Endothelial cell of umbilical vein (primary cell): ENCODE data around the gene ELL2. TPM values are rescaled to one million over a fixed set of nuclear protein-coding genes. Genes with fewer than 3 reads are reported as not detected.

Source experiments
- BruUV-seq: library from RNA; stranded (reverse); fragments of 400-500 nt; replicated peaks from 2 replicates; lab custom pipeline; 2021; lab: Mats Ljungman, UMichigan
- CTCF ChIA-PET: fragments of 300-600, 350-600 bp; sonication (Branson Sonifier 250); formaldehyde crosslinking; loops from one replicate; lab custom pipeline; 2021; ENCODE audit warnings: antibody characterized with exemption, inconsistent platforms; lab: Charles Lee
- POLR2A ChIA-PET: fragments of 300-600, 350-600 bp; sonication (Branson Sonifier 250); formaldehyde crosslinking; loops from one replicate; lab custom pipeline; 2021; ENCODE audit warnings: antibody characterized with exemption, inconsistent platforms; lab: Charles Lee
- DNase-seq: peaks from one replicate; pipeline ENCODE4 v3.0.0-alpha.2; 2011; ENCODE audit warnings: low read depth, low spot score
- FAIRE-seq: peaks from 2 replicates; lab custom pipeline; 2011; peaks lifted over from hg19 to GRCh38; lab: Jason Lieb, UNC
- H2AFZ ChIP-seq: 2 replicates; pipeline ENCODE4 v1.6.0; 2012; ENCODE audit warnings: low read depth, low read length, control low read depth, inconsistent platforms
- H3K27ac ChIP-seq: 2 replicates; pipeline ENCODE4 v1.5.1; 2011; ENCODE audit warnings: low read depth, mild to moderate bottlenecking, control low read depth, low read length, moderate library complexity; ENCODE audit not compliant: insufficient read depth
- H3K27me3 ChIP-seq, 2 experiments: 2 replicates each; pipeline versions ENCODE4 v1.6.0 to v1.6.1; 2011; ENCODE audit warnings: low read length in 2 of 2, mixed read lengths in 1 of 2; ENCODE audit not compliant: control insufficient read depth in 2 of 2, insufficient read depth in 2 of 2
- H3K36me3 ChIP-seq, 2 experiments: 2 replicates in 1 of 2; 3 replicates in 1 of 2; pipeline ENCODE4 v1.5.1; 2011; ENCODE audit warnings: low read length in 2 of 2, mild to moderate bottlenecking in 1 of 2, moderate library complexity in 1 of 2; ENCODE audit not compliant: control insufficient read depth in 2 of 2, insufficient read depth in 2 of 2; ENCODE audit errors: extremely low read depth in 1 of 2
- H3K4me1 ChIP-seq: 3 replicates; pipeline ENCODE4 v1.5.1; 2011; ENCODE audit warnings: mild to moderate bottlenecking, low read length; ENCODE audit not compliant: control insufficient read depth, insufficient read depth; ENCODE audit errors: extremely low read depth
- H3K4me2 ChIP-seq: 2 replicates; pipeline ENCODE4 v1.6.1; 2011; ENCODE audit warnings: low read length, control low read depth, mixed read lengths; ENCODE audit not compliant: insufficient read depth
- H3K4me3 ChIP-seq, 3 experiments: fragments of 200-600 bp in 1 of 3; sonication (generic), shearing (Covaris generic) in 1 of 3; replicated peaks in 1 of 3; 2 replicates each; pipeline ENCODE4 v1.5.1; 2011 to 2016; ENCODE audit warnings: control low read depth in 3 of 3, low read length in 3 of 3, mild to moderate bottlenecking in 2 of 3, inconsistent platforms in 1 of 3, low read depth in 1 of 3, moderate library complexity in 1 of 3; ENCODE audit not compliant: insufficient read depth in 1 of 3
- H3K79me2 ChIP-seq: 2 replicates; pipeline ENCODE4 v1.6.0; 2012; ENCODE audit warnings: low read length, inconsistent platforms; ENCODE audit not compliant: control insufficient read depth, insufficient read depth
- H3K9ac ChIP-seq: replicated peaks from 2 replicates; pipeline ENCODE3; 2011; ENCODE audit warnings: low read length, control low read depth; ENCODE audit not compliant: insufficient read depth; ENCODE audit errors: extremely low read depth
- H3K9me1 ChIP-seq: replicated peaks from 3 replicates; pipeline ENCODE4 v1.6.0; 2011; ENCODE audit warnings: mild to moderate bottlenecking, low read length; ENCODE audit not compliant: control insufficient read depth, insufficient read depth; ENCODE audit errors: extremely low read depth
- H3K9me3 ChIP-seq: replicated peaks from 2 replicates; pipeline ENCODE4 v1.5.1; 2012; ENCODE audit warnings: low read length, inconsistent platforms; ENCODE audit not compliant: control insufficient read depth, insufficient read depth
- H4K20me1 ChIP-seq: replicated peaks from 2 replicates; pipeline ENCODE3; 2011; ENCODE audit warnings: mild to moderate bottlenecking, low read length; ENCODE audit not compliant: control insufficient read depth, insufficient read depth; ENCODE audit errors: extremely low read depth
- EZH2 ChIP-seq: IDR thresholded peaks from 2 replicates; pipeline ENCODE4 v1.6.1; 2012; ENCODE audit warnings: borderline replicate concordance, low read depth, mild to moderate bottlenecking, moderate library complexity, low read length, inconsistent platforms; ENCODE audit not compliant: severe bottlenecking
- FOS ChIP-seq: IDR thresholded peaks from 2 replicates; pipeline ENCODE4 v1.6.1; 2011; ENCODE audit warnings: mild to moderate bottlenecking, low read length, moderate library complexity, borderline replicate concordance; ENCODE audit not compliant: insufficient read depth
- GATA2 ChIP-seq: IDR thresholded peaks from 2 replicates; pipeline ENCODE4 v1.7.0; 2011; ENCODE audit warnings: low read depth, mild to moderate bottlenecking, moderate library complexity, mixed read lengths, low read length; ENCODE audit not compliant: insufficient read length, insufficient read depth
- JUN ChIP-seq: IDR thresholded peaks from 2 replicates; pipeline ENCODE4 v1.6.1; 2011; ENCODE audit warnings: borderline replicate concordance, low read depth; ENCODE audit not compliant: insufficient read length, insufficient read depth
- MAX ChIP-seq: IDR thresholded peaks from 2 replicates; pipeline ENCODE4 v1.6.1; 2011; ENCODE audit not compliant: insufficient read depth, insufficient read length
- MYC ChIP-seq: IDR thresholded peaks from one replicate; pipeline ENCODE4 v1.6.1; 2011; ENCODE audit warnings: mild to moderate bottlenecking, low read depth, low read length
- POLR2A ChIP-seq: IDR thresholded peaks from 2 replicates; pipeline ENCODE4 v1.6.1; 2012; ENCODE audit warnings: low read depth, mild to moderate bottlenecking, control low read depth, low read length
- POLR2AphosphoS5 ChIP-seq: IDR thresholded peaks from 2 replicates; pipeline ENCODE4 v1.6.1; 2012; ENCODE audit warnings: low read depth, mild to moderate bottlenecking, control low read depth, low read length, moderate library complexity; ENCODE audit not compliant: insufficient read depth
- dilution Hi-C: fragments of 300-500 bp; cut with MboI; formaldehyde crosslinking; loops from one replicate; pipeline ENCODE4 v1.15.0; 2019; ENCODE audit warnings: low sequenced_read_pairs; ENCODE audit not compliant: extremely low pct_ligation_motif_present
- intact Hi-C: fragments of 100-400 bp; cut with micrococcal nuclease; formaldehyde crosslinking; loops from one replicate; pipeline ENCODE4 v1.10.0; 2022
- polyA plus RNA-seq, 4 experiments: library from polyadenylated mRNA; depleted of rRNA in 3 of 4; stranded (reverse) in 3 of 4; unstranded in 1 of 4; fragments of >200 nt; gene quantifications; 2 replicates each; pipeline versions ENCODE4 v1.2.1 to v1.2.3, GENCODE V29; 2011 to 2012; ENCODE audit warnings: missing spikeins in 1 of 4
- total RNA-seq: library from RNA; stranded (reverse); gene quantifications from 2 replicates; pipeline ENCODE4 v1.2.3, GENCODE V29; 2021
- TF ChIP-seq, protein P1 (sequence below), 2 donors: IDR thresholded peaks; 1 replicate in 1 of 2; 2 replicates in 1 of 2; pipeline ENCODE4 v1.5.1; 2011; ENCODE audit warnings: low read length in 2 of 2, mild to moderate bottlenecking in 2 of 2, moderate library complexity in 2 of 2, control low read depth in 1 of 2, inconsistent platforms in 1 of 2, low read depth in 1 of 2; ENCODE audit not compliant: insufficient read depth in 1 of 2; ENCODE audit errors: extremely low read depth in 1 of 2

ELL2 gene
- total and polyA plus RNA-seq, 2 donors (not counting 3 experiments of a cell fraction or from before 2014, with no cell fraction given) = 6.8 to 26.0 TPM

- no peak overlapping the region for H3K4me3 ChIP-seq
- POLR2A ChIA-PET = no interaction called here
- no peaks in the 10 kb centered on the region for H3K36me3 ChIP-seq
- H3K4me2 ChIP-seq = no peak overlapping the region
- no peaks in the 10 kb centered on the region for H3K4me1 ChIP-seq
- no TSS peak for BruUV-seq
- intact Hi-C loops (no loop called here), dilution Hi-C loops (loop anchor here (25.0 kb wide), 1 partner anchor 211 kb away; the partner anchor contains the start of gene RFESD)
- H3K9ac ChIP-seq = no peak overlapping the region
- H3K9me1 ChIP-seq = no peaks in the 10 kb centered on the region
- H3K27me3 ChIP-seq = no peaks in the 10 kb centered on the region
- H3K27ac ChIP-seq = no peak overlapping the region
- no peak overlapping the region for H2AFZ ChIP-seq
- no peaks in the 10 kb centered on the region for H4K20me1 ChIP-seq
- TF ChIP-seq MYC = no peak
- no peak for TF ChIP-seq JUN
- DNase-seq = no peak
- no peak for FAIRE-seq
- CTCF ChIA-PET = interaction anchor here (0.9 to 14.6 kb wide), 11 partner anchors 9 to 753 kb away, joined by 3 to 201 read pairs (median 7); partner anchors contain the start of gene RFESD
- no peaks in the 10 kb centered on the region for H3K79me2 ChIP-seq
- H3K9me3 ChIP-seq = no peaks in the 10 kb centered on the region
Observed at GRCh38 chr5:95848701-95849100, 113.0 kb downstream of the ELL2 start.

GRCh38 chr5:95847261-95847592, 114.4 kb downstream of the ELL2 start:
- no TSS peak for BruUV-seq
- intact Hi-C loops (loop anchor here (1.0 to 2.0 kb wide), 6 partner anchors 24 to 563 kb away; partner anchors contain the start of genes ARSK and SKIC3), dilution Hi-C loops (loop anchor here (25.0 kb wide), 1 partner anchor 210 kb away; the partner anchor contains the start of gene RFESD)
- H4K20me1 ChIP-seq = no peaks in the 10 kb centered on the region
- H3K4me2 ChIP-seq = no peak overlapping the region
- no peak for FAIRE-seq
- H3K9me1 ChIP-seq = no peaks in the 10 kb centered on the region
- TF ChIP-seq EZH2 (no peak), MAX (no peak), JUN (no peak), POLR2AphosphoS5 (no peak), POLR2A (no peak), FOS (no peak), GATA2 (no peak), MYC (no peak)
- TF ChIP-seq, protein P1, sequence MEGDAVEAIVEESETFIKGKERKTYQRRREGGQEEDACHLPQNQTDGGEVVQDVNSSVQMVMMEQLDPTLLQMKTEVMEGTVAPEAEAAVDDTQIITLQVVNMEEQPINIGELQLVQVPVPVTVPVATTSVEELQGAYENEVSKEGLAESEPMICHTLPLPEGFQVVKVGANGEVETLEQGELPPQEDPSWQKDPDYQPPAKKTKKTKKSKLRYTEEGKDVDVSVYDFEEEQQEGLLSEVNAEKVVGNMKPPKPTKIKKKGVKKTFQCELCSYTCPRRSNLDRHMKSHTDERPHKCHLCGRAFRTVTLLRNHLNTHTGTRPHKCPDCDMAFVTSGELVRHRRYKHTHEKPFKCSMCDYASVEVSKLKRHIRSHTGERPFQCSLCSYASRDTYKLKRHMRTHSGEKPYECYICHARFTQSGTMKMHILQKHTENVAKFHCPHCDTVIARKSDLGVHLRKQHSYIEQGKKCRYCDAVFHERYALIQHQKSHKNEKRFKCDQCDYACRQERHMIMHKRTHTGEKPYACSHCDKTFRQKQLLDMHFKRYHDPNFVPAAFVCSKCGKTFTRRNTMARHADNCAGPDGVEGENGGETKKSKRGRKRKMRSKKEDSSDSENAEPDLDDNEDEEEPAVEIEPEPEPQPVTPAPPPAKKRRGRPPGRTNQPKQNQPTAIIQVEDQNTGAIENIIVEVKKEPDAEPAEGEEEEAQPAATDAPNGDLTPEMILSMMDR (IDR thresholded peaks at IDR 0.05; ENCODE audit: extremely low read depth in 1 of 2, insufficient read depth in 1 of 2, low read depth in 1 of 2, low read length in 2 of 2) = no peak
- no peak overlapping the region for H3K9ac ChIP-seq
- DNase-seq = no peak
- no peaks in the 10 kb centered on the region for H3K4me1 ChIP-seq
- no peaks in the 10 kb centered on the region for H3K27me3 ChIP-seq
- no peaks in the 10 kb centered on the region for H3K79me2 ChIP-seq
- H3K27ac ChIP-seq = no peak overlapping the region
- CTCF ChIA-PET = interaction anchor here (0.8 to 14.6 kb wide), 11 partner anchors 10 to 562 kb away, joined by 3 to 201 read pairs (median 5); partner anchors contain the start of genes MCTP1, RFESD and RHOBTB3
- POLR2A ChIA-PET = no interaction called here
- H2AFZ ChIP-seq = no peak overlapping the region
- H3K4me3 ChIP-seq = no peak overlapping the region
- H3K36me3 ChIP-seq = no peaks in the 10 kb centered on the region
- no peaks in the 10 kb centered on the region for H3K9me3 ChIP-seq
